H9 (cell line): ENCODE results near the gene ALDH1A1. TPM values are rescaled to one million over a fixed set of nuclear protein-coding genes. Genes with fewer than 3 reads are reported as not detected.

ENCODE experiments used
- DNase-seq: peaks from one replicate; pipeline ENCODE4 v3.0.0-alpha.2; 2017
- H2AFZ ChIP-seq: one replicate; pipeline ENCODE4 v1.6.1; 2013; ENCODE audit warnings: mild to moderate bottlenecking, low read length, control low read depth, moderate library complexity
- H2AK5ac ChIP-seq: 2 replicates; pipeline ENCODE4 v1.6.1; 2013; ENCODE audit warnings: low read length, control low read depth, mixed read lengths; ENCODE audit not compliant: insufficient read length
- H2BK120ac ChIP-seq: one replicate; pipeline ENCODE4 v1.6.1; 2013; ENCODE audit warnings: low read depth, mild to moderate bottlenecking, low read length, control low read depth, inconsistent platforms; ENCODE audit not compliant: poor library complexity, severe bottlenecking
- H2BK12ac ChIP-seq: 2 replicates; pipeline ENCODE4 v1.6.1; 2013; ENCODE audit warnings: low read length, control low read depth, mixed read lengths, low read depth; ENCODE audit not compliant: insufficient read length
- H2BK15ac ChIP-seq: 2 replicates; pipeline ENCODE4 v1.6.1; 2013; ENCODE audit warnings: low read depth, low read length, control low read depth
- H2BK20ac ChIP-seq: one replicate; pipeline ENCODE4 v1.6.1; 2013; ENCODE audit warnings: low read depth, mild to moderate bottlenecking, low read length, control low read depth, inconsistent platforms; ENCODE audit not compliant: poor library complexity, severe bottlenecking
- H2BK5ac ChIP-seq: 2 replicates; pipeline ENCODE4 v1.6.1; 2013; ENCODE audit warnings: low read length, control low read depth, mixed read lengths; ENCODE audit not compliant: insufficient read length
- H3K14ac ChIP-seq: 2 replicates; pipeline ENCODE4 v1.6.1; 2013; ENCODE audit warnings: low read length, control low read depth; ENCODE audit not compliant: insufficient read depth
- H3K18ac ChIP-seq: 2 replicates; pipeline ENCODE4 v1.6.1; 2013; ENCODE audit warnings: low read depth, mild to moderate bottlenecking, mixed read lengths, low read length, control low read depth; ENCODE audit not compliant: insufficient read length
- H3K23ac ChIP-seq: 2 replicates; pipeline ENCODE4 v1.6.1; 2013; ENCODE audit warnings: low read length, control low read depth, mixed read lengths, low read depth; ENCODE audit not compliant: insufficient read length
- H3K23me2 ChIP-seq: 2 replicates; pipeline ENCODE4 v1.6.1; 2013; ENCODE audit warnings: low read depth, mild to moderate bottlenecking, mixed read lengths, low read length, control low read depth; ENCODE audit not compliant: insufficient read length, poor library complexity, severe bottlenecking
- H3K27ac ChIP-seq: 2 replicates; pipeline ENCODE4 v1.5.1; 2013; ENCODE audit warnings: low read length, control low read depth, mixed read lengths, low read depth; ENCODE audit not compliant: insufficient read length
- H3K27me3 ChIP-seq: 2 replicates; pipeline ENCODE4 v1.6.1; 2013; ENCODE audit warnings: low read length, control low read depth, inconsistent platforms; ENCODE audit not compliant: insufficient read depth
- H3K4ac ChIP-seq: 2 replicates; pipeline ENCODE4 v1.6.1; 2013; ENCODE audit warnings: low read depth, mild to moderate bottlenecking, control low read depth, inconsistent platforms, low read length, moderate library complexity
- H3K4me1 ChIP-seq: 2 replicates; pipeline ENCODE4 v1.6.1; 2013; ENCODE audit warnings: low read length, control low read depth, inconsistent platforms; ENCODE audit not compliant: insufficient read depth
- H3K4me2 ChIP-seq: 2 replicates; pipeline ENCODE4 v1.6.1; 2013; ENCODE audit warnings: low read length, control low read depth, mixed read lengths; ENCODE audit not compliant: insufficient read length, insufficient read depth
- H3K56ac ChIP-seq: 2 replicates; pipeline ENCODE4 v1.6.1; 2013; ENCODE audit warnings: low read depth, mild to moderate bottlenecking, mixed read lengths, low read length, control low read depth; ENCODE audit not compliant: insufficient read length
- H3K79me1 ChIP-seq: 2 replicates; pipeline ENCODE4 v1.6.1; 2013; ENCODE audit warnings: low read depth, mild to moderate bottlenecking, moderate library complexity, low read length, control low read depth, inconsistent platforms; ENCODE audit not compliant: insufficient read depth, poor library complexity, severe bottlenecking
- H3K79me2 ChIP-seq: 2 replicates; pipeline ENCODE4 v1.6.1; 2013; ENCODE audit warnings: low read length, control low read depth, inconsistent platforms; ENCODE audit not compliant: insufficient read depth
- H3K9ac ChIP-seq: 2 replicates; pipeline ENCODE4 v1.6.1; 2013; ENCODE audit warnings: low read length, control low read depth, mixed read lengths; ENCODE audit not compliant: insufficient read length; ENCODE audit errors: extremely low read depth
- H3K9me3 ChIP-seq: one replicate; pipeline ENCODE4 v1.6.1; 2013; ENCODE audit warnings: low read depth, low read length, inconsistent platforms; ENCODE audit not compliant: control insufficient read depth
- H3T11ph ChIP-seq: one replicate; pipeline ENCODE4 v1.6.1; 2013; ENCODE audit warnings: mild to moderate bottlenecking, low read length, control low read depth, inconsistent platforms
- H4K20me1 ChIP-seq: one replicate; pipeline ENCODE4 v1.6.1; 2013; ENCODE audit not compliant: control insufficient read depth, insufficient read length, insufficient read depth
- H4K5ac ChIP-seq: 2 replicates; pipeline ENCODE4 v1.6.1; 2013; ENCODE audit warnings: low read depth, mild to moderate bottlenecking, mixed read lengths, low read length, control low read depth; ENCODE audit not compliant: insufficient read length
- H4K8ac ChIP-seq: replicated peaks from 2 replicates; pipeline ENCODE4 v1.6.1; 2013; ENCODE audit warnings: low read length, control low read depth, mixed read lengths, low read depth; ENCODE audit not compliant: insufficient read length
- H4K91ac ChIP-seq: 2 replicates; pipeline ENCODE4 v1.6.1; 2013; ENCODE audit warnings: low read depth, mild to moderate bottlenecking, moderate library complexity, mixed read lengths, low read length, control low read depth; ENCODE audit not compliant: insufficient read length
- H3K27ac Mint-ChIP-seq, 3 experiments: 2 replicates in 2 of 3; 3 replicates in 1 of 3; pipeline ENCODE4 v1.8.0; 2020 to 2021; ENCODE audit warnings: mixed read lengths in 3 of 3, mild to moderate bottlenecking in 1 of 3, moderate library complexity in 1 of 3
- H3K27me3 Mint-ChIP-seq: 2 replicates; pipeline ENCODE4 v1.8.0; 2021; ENCODE audit warnings: low read depth, mild to moderate bottlenecking, moderate library complexity, mixed read lengths
- H3K36me3 Mint-ChIP-seq, 3 experiments: 2 replicates in 2 of 3; 3 replicates in 1 of 3; pipeline ENCODE4 v1.8.0; 2020 to 2021; ENCODE audit warnings: low read depth in 3 of 3, mixed read lengths in 3 of 3; ENCODE audit not compliant: insufficient read depth in 1 of 3
- H3K4me1 Mint-ChIP-seq, 2 experiments: 2 replicates each; pipeline ENCODE4 v1.8.0; 2020; ENCODE audit warnings: mixed read lengths in 2 of 2
- H3K4me3 Mint-ChIP-seq, 2 experiments: 2 replicates in 1 of 2; 3 replicates in 1 of 2; pipeline ENCODE4 v1.8.0; 2020 to 2021; ENCODE audit warnings: mild to moderate bottlenecking in 2 of 2, mixed read lengths in 2 of 2, moderate library complexity in 1 of 2
- H3K9me3 Mint-ChIP-seq, 2 experiments: 2 replicates in 1 of 2; 3 replicates in 1 of 2; pipeline ENCODE4 v1.8.0; 2020; ENCODE audit warnings: mild to moderate bottlenecking in 2 of 2, mixed read lengths in 2 of 2, moderate library complexity in 1 of 2
- WGBS: extraction: QIAGEN DNeasy Blood & Tissue Kit; methylation state at CpG from one replicate; pipeline ENCODE4 v1.1.7; 2013; ENCODE audit warnings: missing lambda C conversion rate, low lambda C conversion rate, mixed read lengths; ENCODE audit not compliant: insufficient read length; ENCODE audit errors: extremely low coverage; 5-methylcytosine and 5-hydroxymethylcytosine counted together
- total RNA-seq: library from RNA; stranded (reverse); gene quantifications from 2 replicates; pipeline ENCODE4 v1.2.1, GENCODE V29; 2021
- TF ChIP-seq, protein P1 (sequence below): fragments of 200-600 bp; sonication (generic); conservative IDR thresholded peaks from 3 replicates; pipeline ENCODE4 v1.8.0; 2021; ENCODE audit warnings: antibody characterized with exemption, mild to moderate bottlenecking

The ALDH1A1 gene
- total RNA-seq, 1 experiment from 2014 or later = 1.1 TPM

- no peaks in the 10 kb centered on the region for H3K9me3 Mint-ChIP-seq
- Histone ChIP-seq H4K8ac (no peak overlapping the region), H3K14ac (no peak overlapping the region), H3K9ac (no peak overlapping the region), H2AFZ (no peak overlapping the region), H3K4me2 (no peak overlapping the region), H3K79me1 (no peaks in the 10 kb centered on the region), H2BK15ac (no peak overlapping the region), H3K56ac (no peak overlapping the region), H3K27me3 (no peaks in the 10 kb centered on the region), H3K23ac (no peak overlapping the region), H3K9me3 (no peaks in the 10 kb centered on the region), H3K4me1 (no peaks in the 10 kb centered on the region), H3K79me2 (no peaks in the 10 kb centered on the region), H2BK20ac (no peak overlapping the region), H3K18ac (no peak overlapping the region), H3K23me2 (no peaks in the 10 kb centered on the region), H2BK12ac (no peak overlapping the region), H3T11ph (no peak overlapping the region), H3K4ac (no peak overlapping the region), H2BK120ac (no peak overlapping the region), H3K27ac (no peak overlapping the region), H2AK5ac (no peak overlapping the region), H2BK5ac (no peak overlapping the region), H4K91ac (no peak overlapping the region), H4K20me1 (no peaks in the 10 kb centered on the region), H4K5ac (no peak overlapping the region)
- H3K4me1 Mint-ChIP-seq = no peaks in the 10 kb centered on the region; a peak in 1 of 4 replicates
- TF ChIP-seq, protein P1, sequence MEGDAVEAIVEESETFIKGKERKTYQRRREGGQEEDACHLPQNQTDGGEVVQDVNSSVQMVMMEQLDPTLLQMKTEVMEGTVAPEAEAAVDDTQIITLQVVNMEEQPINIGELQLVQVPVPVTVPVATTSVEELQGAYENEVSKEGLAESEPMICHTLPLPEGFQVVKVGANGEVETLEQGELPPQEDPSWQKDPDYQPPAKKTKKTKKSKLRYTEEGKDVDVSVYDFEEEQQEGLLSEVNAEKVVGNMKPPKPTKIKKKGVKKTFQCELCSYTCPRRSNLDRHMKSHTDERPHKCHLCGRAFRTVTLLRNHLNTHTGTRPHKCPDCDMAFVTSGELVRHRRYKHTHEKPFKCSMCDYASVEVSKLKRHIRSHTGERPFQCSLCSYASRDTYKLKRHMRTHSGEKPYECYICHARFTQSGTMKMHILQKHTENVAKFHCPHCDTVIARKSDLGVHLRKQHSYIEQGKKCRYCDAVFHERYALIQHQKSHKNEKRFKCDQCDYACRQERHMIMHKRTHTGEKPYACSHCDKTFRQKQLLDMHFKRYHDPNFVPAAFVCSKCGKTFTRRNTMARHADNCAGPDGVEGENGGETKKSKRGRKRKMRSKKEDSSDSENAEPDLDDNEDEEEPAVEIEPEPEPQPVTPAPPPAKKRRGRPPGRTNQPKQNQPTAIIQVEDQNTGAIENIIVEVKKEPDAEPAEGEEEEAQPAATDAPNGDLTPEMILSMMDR = no peak
- no CpG with 5 or more reads among the region's 2 CpGs for WGBS
- DNase-seq = no peak
- H3K27ac Mint-ChIP-seq = no peak overlapping the region
- no peaks in the 10 kb centered on the region for H3K27me3 Mint-ChIP-seq
- H3K36me3 Mint-ChIP-seq = no peaks in the 10 kb centered on the region
- H3K4me3 Mint-ChIP-seq = no peak overlapping the region
Measured at GRCh38 chr9:72936679-72937078, 16.2 kb downstream of the ALDH1A1 start.
